HepG2 (cell line): ENCODE measurements around the gene SPINK8. TPM values are rescaled to one million over a fixed set of nuclear protein-coding genes. Genes with fewer than 3 reads are reported as not detected.

Source experiments
- ATAC-seq: fragments of 200-7000 bp; cut with Tn5 transposase; 3 replicates; pipeline ENCODE4 v1.9.1; 2020; ENCODE audit warnings: mild to moderate bottlenecking, moderate library complexity
- BruUV-seq: library from RNA; stranded (reverse); fragments of 400-500 nt; replicated peaks from 2 replicates; lab custom pipeline; 2021; lab: Mats Ljungman, UMichigan
- CTCF ChIA-PET: fragments of 300-600 bp; formaldehyde crosslinking; extraction: SDS; loops from one replicate; lab custom pipeline; 2021; ENCODE audit warnings: low total read pairs, inconsistent platforms, low intra/inter-chr PET ratio; lab: Yijun Ruan, JAX
- POLR2A ChIA-PET: fragments of 350-600 bp; sonication (Branson Sonifier 250); formaldehyde crosslinking; loops from one replicate; lab custom pipeline; 2020; ENCODE audit warnings: antibody characterized with exemption, inconsistent platforms; lab: Yijun Ruan, JAX
- DNase-seq: peaks from one replicate; pipeline ENCODE4 v3.0.0-alpha.2; 2015; ENCODE audit warnings: low spot score
- FAIRE-seq: peaks from 3 replicates; lab custom pipeline; 2011; peaks lifted over from hg19 to GRCh38; lab: Jason Lieb, UNC
- H2AFZ ChIP-seq: one replicate; pipeline ENCODE4 v1.6.1; 2011; ENCODE audit warnings: low read length, inconsistent platforms
- H3K27ac ChIP-seq: fragments of 300-600 bp; 3 replicates; pipeline ENCODE4 v1.8.0; 2011; ENCODE audit warnings: mixed run types, mild to moderate bottlenecking, mixed read lengths, low read length, inconsistent platforms; ENCODE audit not compliant: insufficient read depth; ENCODE audit errors: extremely low read length
- H3K27me3 ChIP-seq, 2 experiments: fragments of 200-600 bp in 1 of 2; 2 replicates in 1 of 2; 3 replicates in 1 of 2; pipeline versions ENCODE4 v1.6.0 to v1.8.0; 2011; ENCODE audit warnings: low read length in 2 of 2, mild to moderate bottlenecking in 2 of 2, moderate library complexity in 2 of 2, inconsistent platforms in 1 of 2; ENCODE audit not compliant: insufficient read depth in 2 of 2, control insufficient read depth in 1 of 2
- H3K36me3 ChIP-seq, 2 experiments: fragments of 200-600 bp in 1 of 2; replicated peaks in 1 of 2; 2 replicates in 1 of 2; 3 replicates in 1 of 2; pipeline versions ENCODE4 v1.5.1 to v1.8.0; 2011; ENCODE audit warnings: low read length in 2 of 2, inconsistent platforms in 1 of 2; ENCODE audit not compliant: insufficient read depth in 2 of 2, control insufficient read depth in 1 of 2
- H3K4me1 ChIP-seq: 2 replicates; pipeline ENCODE4 v1.5.1; 2012; ENCODE audit warnings: low read length, inconsistent platforms; ENCODE audit not compliant: insufficient read depth
- H3K4me2 ChIP-seq: 2 replicates; pipeline ENCODE4 v1.6.0; 2011; ENCODE audit warnings: low read depth, low read length, inconsistent platforms
- H3K4me3 ChIP-seq, 3 experiments: fragments of 200-600 bp in 1 of 3; sonication (generic), shearing (Covaris generic) in 1 of 3; replicated peaks in 1 of 3; 2 replicates each; pipeline ENCODE4 v1.5.1; 2011 to 2016; ENCODE audit warnings: low read length in 3 of 3, inconsistent platforms in 2 of 3, low read depth in 2 of 3, mild to moderate bottlenecking in 2 of 3, control low read depth in 1 of 3, mixed read lengths in 1 of 3; ENCODE audit not compliant: insufficient read depth in 1 of 3
- H3K79me2 ChIP-seq: one replicate; pipeline ENCODE4 v1.6.1; 2011; ENCODE audit warnings: low read length, inconsistent platforms; ENCODE audit not compliant: insufficient read depth
- H3K9ac ChIP-seq: 2 replicates; pipeline ENCODE4 v1.6.0; 2011; ENCODE audit warnings: mild to moderate bottlenecking, low read depth, low read length, inconsistent platforms; ENCODE audit not compliant: insufficient read depth
- H3K9me3 ChIP-seq: 2 replicates; pipeline ENCODE4 v1.5.1; 2012; ENCODE audit warnings: mild to moderate bottlenecking, low read length
- H4K20me1 ChIP-seq: 2 replicates; pipeline ENCODE4 v1.6.0; 2011; ENCODE audit warnings: inconsistent platforms, mild to moderate bottlenecking, low read length, moderate library complexity; ENCODE audit not compliant: insufficient read depth
- ARID3A ChIP-seq: IDR thresholded peaks from 2 replicates; pipeline ENCODE4 v1.6.1; 2012; ENCODE audit warnings: low read depth, low read length, improper control_type of control experiment
- CENPT ChIP-seq: sonication (generic); formaldehyde crosslinking; IDR thresholded peaks from 2 replicates; pipeline ENCODE4 v1.8.0; 2022; ENCODE audit warnings: low read depth, mild to moderate bottlenecking, moderate library complexity, missing genetic modification reagents
- GTF3A ChIP-seq: sonication (generic); formaldehyde crosslinking; conservative IDR thresholded peaks from 2 replicates; pipeline ENCODE4 v1.4.0; 2020; ENCODE audit warnings: mild to moderate bottlenecking, missing genetic modification reagents
- MXI1 ChIP-seq: IDR thresholded peaks from 3 replicates; pipeline ENCODE4 v1.6.1; 2012; ENCODE audit warnings: low read depth, low read length, inconsistent platforms, borderline replicate concordance
- NFE2L1 ChIP-seq: sonication (generic); formaldehyde crosslinking; IDR thresholded peaks from 2 replicates; pipeline ENCODE4 v1.4.0; 2020; ENCODE audit warnings: missing genetic modification reagents, mild to moderate bottlenecking, borderline replicate concordance
- PCBP1 ChIP-seq: fragments of 200-400 bp; formaldehyde crosslinking; IDR thresholded peaks from 2 replicates; pipeline ENCODE4 v1.6.1; 2017; ENCODE audit warnings: mild to moderate bottlenecking, low read depth, low read length, borderline replicate concordance
- PCBP2 ChIP-seq: fragments of 200-400 bp; formaldehyde crosslinking; optimal IDR thresholded peaks from 2 replicates; pipeline ENCODE3; 2018; ENCODE audit warnings: low read length, low read depth; ENCODE audit not compliant: poor library complexity, severe bottlenecking
- RNF2 ChIP-seq: fragments of 450-650 bp; conservative IDR thresholded peaks from 2 replicates; pipeline ENCODE4 v1.6.1; 2016; ENCODE audit warnings: low read depth
- SIX4 ChIP-seq: sonication (generic); formaldehyde crosslinking; IDR thresholded peaks from 2 replicates; pipeline ENCODE4 v1.4.0; 2020; ENCODE audit warnings: missing genetic modification reagents
- SOX5 ChIP-seq: IDR thresholded peaks from 2 replicates; pipeline ENCODE4 v1.6.1; 2016; ENCODE audit warnings: borderline replicate concordance
- SP1 ChIP-seq, 2 experiments: fragments of 450-650 bp in 1 of 2; sonication (generic) in 1 of 2; formaldehyde crosslinking in 1 of 2; IDR thresholded peaks; 2 replicates each; pipeline versions ENCODE4 v1.4.0 to v1.6.1; 2016 to 2020; ENCODE audit warnings: missing genetic modification reagents in 1 of 2
- STAT5B ChIP-seq: sonication (generic); formaldehyde crosslinking; IDR thresholded peaks from 2 replicates; pipeline ENCODE4 v1.4.0; 2020; ENCODE audit warnings: missing genetic modification reagents
- TARDBP ChIP-seq: sonication (generic); formaldehyde crosslinking; IDR thresholded peaks from 2 replicates; pipeline ENCODE4 v1.8.0; 2022; ENCODE audit warnings: mild to moderate bottlenecking, missing genetic modification reagents
- ZFP90 ChIP-seq: sonication (generic); formaldehyde crosslinking; IDR thresholded peaks from 2 replicates; pipeline ENCODE4 v1.8.0; 2022; ENCODE audit warnings: missing genetic modification reagents, mild to moderate bottlenecking, inconsistent platforms, borderline replicate concordance
- ZNF790 ChIP-seq: sonication (generic); formaldehyde crosslinking; IDR thresholded peaks from 2 replicates; pipeline ENCODE4 v1.8.0; 2022; ENCODE audit warnings: missing genetic modification reagents, mild to moderate bottlenecking, borderline replicate concordance
- whole genome bisulfite sequencing: methylation state at CpG from one replicate; pipeline ENCODE4 v1.1.6; 2017; ENCODE audit warnings: low lambda C conversion rate; 5-methylcytosine and 5-hydroxymethylcytosine counted together
- in situ Hi-C: cut with HindIII; loops from 2 replicates; pipeline ENCODE4 v1.10.0; 2017; ENCODE audit warnings: low pct_unique_long_range_greater_than_20kb; ENCODE audit not compliant: extremely low pct_ligation_motif_present
- intact Hi-C: fragments of 100-400 bp; cut with micrococcal nuclease; formaldehyde crosslinking; loops from one replicate; pipeline ENCODE4 v1.10.0; 2022; ENCODE audit not compliant: unreplicated experiment
- polyA plus RNA-seq, 8 experiments: library from polyadenylated mRNA; depleted of rRNA in 3 of 8; stranded (reverse) in 7 of 8; unstranded in 1 of 8; fragments of >200 nt; fragmentation: Illumina TruSeq in 4 of 8; extraction: Trizol in 4 of 8; gene quantifications; 2 replicates each; pipeline versions ENCODE4 v1.2.1 to v1.2.3, GENCODE V29; 2011 to 2016; ENCODE audit warnings: low read depth in 4 of 8, missing spikeins in 1 of 8, mixed read lengths in 1 of 8; ENCODE audit not compliant: insufficient read depth in 1 of 8
- total RNA-seq, 5 experiments: library from RNA; depleted of rRNA; stranded (reverse); fragments of >200 nt; fragmentation: Illumina TruSeq; extraction: Trizol; gene quantifications; 2 replicates each; pipeline ENCODE4 v1.2.3, GENCODE V29; 2016; ENCODE audit warnings: low read depth in 1 of 5
- TF ChIP-seq, protein P1 (sequence below): sonication (generic); formaldehyde crosslinking; IDR thresholded peaks from 2 replicates; pipeline ENCODE4 v1.4.0; 2020; ENCODE audit warnings: missing genetic modification reagents, borderline replicate concordance

Gene SPINK8
- total and polyA plus RNA-seq, 2 of the 13 experiments (the other 11 are each of a cell fraction or from before 2014, with no cell fraction given), result not detected

- Histone ChIP-seq H3K36me3 (peaks cover 2 to 22% of the 10 kb centered on the region in 2 experiments; a peak in 3 of 5 replicates), H3K79me2 (peaks cover 12% of the 10 kb centered on the region), H3K9me3 (no peaks in the 10 kb centered on the region), H4K20me1 (no peaks in the 10 kb centered on the region), H3K9ac (peak within 1 kb of the TSS; percentile 91), H3K4me3 (peak within 1 kb of the TSS; percentile 57 to 93 (median 93)), H3K4me1 (peaks cover 44% of the 10 kb centered on the region), H3K27ac (peak within 1 kb of the TSS; percentile 96), H3K4me2 (peak within 1 kb of the TSS; percentile 86), H2AFZ (peak within 1 kb of the TSS; percentile 34), H3K27me3 (no peaks in the 10 kb centered on the region)
- in situ Hi-C loops, result no loop called here
- WGBS, result 0% methylated on average over 14 of the region's 70 CpGs
- FAIRE-seq (no peak), DNase-seq (peak; percentile 80), ATAC-seq (peak; percentile 96)
- POLR2A ChIA-PET, result interaction anchor here (1.0 to 1.5 kb wide), 3 partner anchors 11 to 172 kb away, joined by 3 to 4 read pairs (median 4); partner anchors contain the start of genes CCDC51 and TMA7
- CTCF ChIA-PET, result no interaction called here
- no TSS peak for BruUV-seq
- intact Hi-C loops, result no loop called here
- TF ChIP-seq STAT5B (CRISPR knock-in tag) (0 out of 2 replicates have a peak, but pooled peaks have one; percentile 28), ZFP90 (CRISPR knock-in tag) (peak; percentile 94), PCBP2 (no peak), RNF2 (peak; percentile 93), GTF3A (no peak), CENPT (CRISPR knock-in tag) (peak; percentile 31; the same call in 1 of the 2 replicates), ZNF790 (CRISPR knock-in tag) (no peak; the same call in 1 of the 2 replicates), ARID3A (no peak), SIX4 (CRISPR knock-in tag) (no peak), MXI1 (peak; percentile 84), SP1 (IDR thresholded peaks at IDR 0.05) (no peak), SP1 (CRISPR knock-in tag; IDR thresholded peaks at IDR 0.05) (peak; percentile 72), SOX5 (CRISPR knock-in tag) (peak; percentile 40; the same call in 1 of the 2 replicates), TARDBP (CRISPR knock-in tag) (peak; percentile 89), PCBP1 (no peak; the same call in 1 of the 2 replicates), NFE2L1 (CRISPR knock-in tag) (peak; percentile 89; the same call in 1 of the 2 replicates)
- TF ChIP-seq, protein P1, sequence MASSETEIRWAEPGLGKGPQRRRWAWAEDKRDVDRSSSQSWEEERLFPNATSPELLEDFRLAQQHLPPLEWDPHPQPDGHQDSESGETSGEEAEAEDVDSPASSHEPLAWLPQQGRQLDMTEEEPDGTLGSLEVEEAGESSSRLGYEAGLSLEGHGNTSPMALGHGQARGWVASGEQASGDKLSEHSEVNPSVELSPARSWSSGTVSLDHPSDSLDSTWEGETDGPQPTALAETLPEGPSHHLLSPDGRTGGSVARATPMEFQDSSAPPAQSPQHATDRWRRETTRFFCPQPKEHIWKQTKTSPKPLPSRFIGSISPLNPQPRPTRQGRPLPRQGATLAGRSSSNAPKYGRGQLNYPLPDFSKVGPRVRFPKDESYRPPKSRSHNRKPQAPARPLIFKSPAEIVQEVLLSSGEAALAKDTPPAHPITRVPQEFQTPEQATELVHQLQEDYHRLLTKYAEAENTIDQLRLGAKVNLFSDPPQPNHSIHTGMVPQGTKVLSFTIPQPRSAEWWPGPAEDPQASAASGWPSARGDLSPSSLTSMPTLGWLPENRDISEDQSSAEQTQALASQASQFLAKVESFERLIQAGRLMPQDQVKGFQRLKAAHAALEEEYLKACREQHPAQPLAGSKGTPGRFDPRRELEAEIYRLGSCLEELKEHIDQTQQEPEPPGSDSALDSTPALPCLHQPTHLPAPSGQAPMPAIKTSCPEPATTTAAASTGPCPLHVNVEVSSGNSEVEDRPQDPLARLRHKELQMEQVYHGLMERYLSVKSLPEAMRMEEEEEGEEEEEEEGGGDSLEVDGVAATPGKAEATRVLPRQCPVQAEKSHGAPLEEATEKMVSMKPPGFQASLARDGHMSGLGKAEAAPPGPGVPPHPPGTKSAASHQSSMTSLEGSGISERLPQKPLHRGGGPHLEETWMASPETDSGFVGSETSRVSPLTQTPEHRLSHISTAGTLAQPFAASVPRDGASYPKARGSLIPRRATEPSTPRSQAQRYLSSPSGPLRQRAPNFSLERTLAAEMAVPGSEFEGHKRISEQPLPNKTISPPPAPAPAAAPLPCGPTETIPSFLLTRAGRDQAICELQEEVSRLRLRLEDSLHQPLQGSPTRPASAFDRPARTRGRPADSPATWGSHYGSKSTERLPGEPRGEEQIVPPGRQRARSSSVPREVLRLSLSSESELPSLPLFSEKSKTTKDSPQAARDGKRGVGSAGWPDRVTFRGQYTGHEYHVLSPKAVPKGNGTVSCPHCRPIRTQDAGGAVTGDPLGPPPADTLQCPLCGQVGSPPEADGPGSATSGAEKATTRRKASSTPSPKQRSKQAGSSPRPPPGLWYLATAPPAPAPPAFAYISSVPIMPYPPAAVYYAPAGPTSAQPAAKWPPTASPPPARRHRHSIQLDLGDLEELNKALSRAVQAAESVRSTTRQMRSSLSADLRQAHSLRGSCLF, result 0 out of 2 replicates have a peak, but pooled peaks have one; percentile 58
These were observed 32.3 kb downstream of the SPINK8 start, which contains the start of gene NME6 for GRCh38 chr3:48301020-48301799. Gene NME6, minus strand, starts transcription at chr3:48301367.
